IMR-90 (cell line): ENCODE results near the gene SEC22B. TPM values are rescaled to one million over a fixed set of nuclear protein-coding genes. Genes with fewer than 3 reads are reported as not detected.
"Not testable (repeated sequence)": the region's sequence is repeated elsewhere in the genome, so short reads cannot be mapped to it uniquely, and the experiment has no call there.

Experiments
- ATAC-seq: fragments of 200-7000 bp; cut with Tn5 transposase; 2 replicates; pipeline ENCODE4 v1.9.1; 2020; ENCODE audit warnings: low read depth, mild to moderate bottlenecking, moderate library complexity
- BruUV-seq: library from RNA; stranded (reverse); fragments of 400-500 nt; replicated peaks from 2 replicates; lab custom pipeline; 2021; lab: Mats Ljungman, UMichigan
- CTCF ChIA-PET: fragments of 300-600 bp; formaldehyde crosslinking; extraction: SDS; loops from one replicate; lab custom pipeline; 2021; ENCODE audit warnings: antibody characterized with exemption; lab: Yijun Ruan, JAX
- POLR2A ChIA-PET: fragments of 300-600 bp; sonication (Branson Sonifier 250); formaldehyde crosslinking; loops from one replicate; lab custom pipeline; 2022; ENCODE audit warnings: antibody characterized with exemption; ENCODE audit not compliant: unreplicated experiment; lab: Charles Lee
- DNase-seq: peaks from one replicate; pipeline ENCODE4 v3.0.0; 2013
- H2AFZ ChIP-seq: replicated peaks from 2 replicates; pipeline ENCODE3; 2013; ENCODE audit warnings: low read length, mild to moderate bottlenecking; ENCODE audit not compliant: poor library complexity
- H2AK5ac ChIP-seq: 2 replicates; pipeline ENCODE4 v1.6.1; 2013; ENCODE audit warnings: low read depth, low read length, inconsistent platforms
- H2AK9ac ChIP-seq: replicated peaks from 2 replicates; pipeline ENCODE3; 2013; ENCODE audit warnings: mild to moderate bottlenecking, low read depth, low read length, moderate library complexity; ENCODE audit not compliant: poor library complexity
- H2BK120ac ChIP-seq: 2 replicates; pipeline ENCODE4 v1.6.1; 2013; ENCODE audit warnings: low read depth, low read length, inconsistent platforms
- H2BK15ac ChIP-seq: 3 replicates; pipeline ENCODE4 v1.6.1; 2013; ENCODE audit warnings: low read depth, low read length, inconsistent platforms
- H2BK20ac ChIP-seq: 2 replicates; pipeline ENCODE4 v1.6.1; 2013; ENCODE audit warnings: low read depth, mild to moderate bottlenecking, inconsistent platforms, low read length, moderate library complexity
- H2BK5ac ChIP-seq: 2 replicates; pipeline ENCODE4 v1.6.1; 2013; ENCODE audit warnings: mild to moderate bottlenecking, low read depth, low read length, inconsistent platforms; ENCODE audit not compliant: poor library complexity, severe bottlenecking
- H3K14ac ChIP-seq: replicated peaks from 2 replicates; pipeline ENCODE4 v1.6.1; 2013; ENCODE audit warnings: low read depth, low read length, inconsistent platforms
- H3K18ac ChIP-seq: 2 replicates; pipeline ENCODE4 v1.6.1; 2013; ENCODE audit warnings: low read depth, low read length, control low read depth
- H3K23ac ChIP-seq: 2 replicates; pipeline ENCODE4 v1.6.1; 2013; ENCODE audit warnings: low read depth, low read length, inconsistent platforms
- H3K27ac ChIP-seq: 2 replicates; pipeline ENCODE4 v1.5.1; 2013; ENCODE audit warnings: mild to moderate bottlenecking, control low read depth, low read length; ENCODE audit not compliant: insufficient read depth
- H3K27me3 ChIP-seq: 2 replicates; pipeline ENCODE4 v1.6.1; 2013; ENCODE audit warnings: low read length; ENCODE audit not compliant: control insufficient read depth, insufficient read depth
- H3K36me3 ChIP-seq: 2 replicates; pipeline ENCODE4 v1.6.1; 2013; ENCODE audit warnings: low read length, mixed read lengths; ENCODE audit not compliant: control insufficient read depth, insufficient read depth
- H3K4ac ChIP-seq: 2 replicates; pipeline ENCODE4 v1.6.1; 2013; ENCODE audit warnings: low read depth, low read length, inconsistent platforms
- H3K4me1 ChIP-seq: 2 replicates; pipeline ENCODE4 v1.6.1; 2013; ENCODE audit warnings: low read length, mixed read lengths; ENCODE audit not compliant: control insufficient read depth, insufficient read depth
- H3K4me2 ChIP-seq: 2 replicates; pipeline ENCODE4 v1.6.1; 2013; ENCODE audit warnings: low read depth, mild to moderate bottlenecking, control low read depth, low read length, moderate library complexity
- H3K4me3 ChIP-seq: 2 replicates; pipeline ENCODE4 v1.5.1; 2013; ENCODE audit warnings: low read depth, mild to moderate bottlenecking, control low read depth, low read length, moderate library complexity; ENCODE audit not compliant: insufficient read depth
- H3K56ac ChIP-seq: 2 replicates; pipeline ENCODE4 v1.6.1; 2013; ENCODE audit warnings: low read length, inconsistent platforms; ENCODE audit not compliant: insufficient read depth; ENCODE audit errors: extremely low read depth
- H3K79me1 ChIP-seq, 2 experiments: 2 replicates each; pipeline ENCODE4 v1.6.1; 2013; ENCODE audit warnings: low read length in 2 of 2, inconsistent platforms in 1 of 2, low read depth in 1 of 2
- H3K9ac ChIP-seq: 2 replicates; pipeline ENCODE4 v1.6.1; 2013; ENCODE audit warnings: low read depth, low read length, control low read depth
- H3K9me1 ChIP-seq: 2 replicates; pipeline ENCODE4 v1.6.1; 2013; ENCODE audit warnings: low read length, inconsistent platforms; ENCODE audit not compliant: insufficient read depth
- H3K9me3 ChIP-seq: 2 replicates; pipeline ENCODE4 v1.6.1; 2013; ENCODE audit warnings: low read length; ENCODE audit not compliant: control insufficient read depth, insufficient read depth
- H4K20me1 ChIP-seq: 2 replicates; pipeline ENCODE4 v1.6.1; 2013; ENCODE audit warnings: low read length, inconsistent platforms; ENCODE audit not compliant: insufficient read depth
- H4K5ac ChIP-seq: 2 replicates; pipeline ENCODE4 v1.6.1; 2013; ENCODE audit warnings: mild to moderate bottlenecking, low read depth, low read length, control low read depth
- H4K8ac ChIP-seq, 2 experiments: 2 replicates each; pipeline ENCODE4 v1.6.1; 2013; ENCODE audit warnings: low read depth in 2 of 2, low read length in 2 of 2, control low read depth in 1 of 2, inconsistent platforms in 1 of 2
- H4K91ac ChIP-seq: 2 replicates; pipeline ENCODE4 v1.6.1; 2013; ENCODE audit warnings: low read depth, low read length, inconsistent platforms; ENCODE audit not compliant: insufficient read depth
- WGBS, 2 experiments: methylation state at CpG; one replicate each; pipeline versions ENCODE4 v1.1.5 to v1.1.7; 2013; ENCODE audit warnings: missing lambda C conversion rate in 2 of 2; ENCODE audit not compliant: insufficient read length in 1 of 2; ENCODE audit errors: extremely low coverage in 2 of 2; 5-methylcytosine and 5-hydroxymethylcytosine counted together
- dilution Hi-C: fragments of 300-500 bp; cut with HindIII; formaldehyde crosslinking; loops from one replicate; pipeline ENCODE4 v1.14.3; 2018; ENCODE audit warnings: low sequenced_read_pairs; ENCODE audit not compliant: unreplicated experiment
- in situ Hi-C: fragments of 300-500 bp; cut with MboI; formaldehyde crosslinking; loops from 3 replicates; pipeline ENCODE4 v1.14.3; 2019; ENCODE audit warnings: low sequenced_read_pairs, inconsistent platforms, mixed read lengths
- intact Hi-C: fragments of 100-400 bp; cut with micrococcal nuclease; formaldehyde crosslinking; loops from 2 replicates; pipeline ENCODE4 v1.10.0; 2022
- polyA plus RNA-seq, 3 experiments: library from polyadenylated mRNA; depleted of rRNA; stranded (reverse); fragments of >200 nt; gene quantifications; 2 replicates each; pipeline ENCODE4 v1.2.3, GENCODE V29; 2012; ENCODE audit warnings: low replicate concordance in 1 of 3
- total RNA-seq: library from RNA; depleted of rRNA; stranded (reverse); fragments of >200 nt; gene quantifications from 2 replicates; pipeline ENCODE4 v1.2.3, GENCODE V29; 2012

The SEC22B gene
- total and polyA plus RNA-seq, 2 of the 4 experiments (the other 2 are of a cell fraction), result 35.9 to 57.4 TPM

GRCh38 chr1:120123813-120124510 is 52.4 kb downstream of the SEC22B start:
- no CpG with 5 or more reads among the region's 4 CpGs for WGBS, 2 experiments

GRCh38 chr1:120122262-120122893 is 53.9 kb downstream of the SEC22B start:
- in situ Hi-C loops, H2AK9ac ChIP-seq, H3K4ac ChIP-seq, H3K36me3 ChIP-seq, H3K14ac ChIP-seq, H3K18ac ChIP-seq, ATAC-seq, H3K56ac ChIP-seq, H3K4me1 ChIP-seq, H3K27ac ChIP-seq, H3K23ac ChIP-seq, intact Hi-C loops, H3K27me3 ChIP-seq, H2BK120ac ChIP-seq, BruUV-seq, H3K4me3 ChIP-seq, H3K4me2 ChIP-seq, H4K20me1 ChIP-seq, H2BK5ac ChIP-seq, H2BK15ac ChIP-seq, H3K9me3 ChIP-seq, H2AK5ac ChIP-seq, H3K9ac ChIP-seq, H3K9me1 ChIP-seq, H4K5ac ChIP-seq, POLR2A ChIA-PET, H4K8ac ChIP-seq, H2AFZ ChIP-seq, H4K91ac ChIP-seq, dilution Hi-C loops, DNase-seq, H2BK20ac ChIP-seq, H3K79me1 ChIP-seq, CTCF ChIA-PET: not testable (repeated sequence)
- WGBS, 2 experiments, result no CpG with 5 or more reads among the region's 5 CpGs

More at GRCh38 chr1:120123813-120124510, 52.4 kb downstream of the SEC22B start:
- H3K14ac ChIP-seq, H2BK15ac ChIP-seq, H3K27ac ChIP-seq, H3K4me2 ChIP-seq, H3K4me1 ChIP-seq, H4K91ac ChIP-seq, H3K56ac ChIP-seq, H3K9ac ChIP-seq, H2AK9ac ChIP-seq, dilution Hi-C loops, BruUV-seq, H2BK20ac ChIP-seq, H3K79me1 ChIP-seq, CTCF ChIA-PET, H2AK5ac ChIP-seq, H2BK5ac ChIP-seq, H3K18ac ChIP-seq, POLR2A ChIA-PET, intact Hi-C loops, H2BK120ac ChIP-seq, H4K8ac ChIP-seq, H4K5ac ChIP-seq, H3K4me3 ChIP-seq, H3K36me3 ChIP-seq, H3K4ac ChIP-seq, H2AFZ ChIP-seq, H3K23ac ChIP-seq, H4K20me1 ChIP-seq, in situ Hi-C loops, H3K9me1 ChIP-seq, H3K27me3 ChIP-seq, H3K9me3 ChIP-seq: not testable (repeated sequence)
- DNase-seq, result peak; percentile 8
- ATAC-seq, result peak; percentile 50; the same call in 1 of the 2 replicates
